ENCODE results near the gene NTRK3. TPM values are rescaled to one million over a fixed set of nuclear protein-coding genes. Genes with fewer than 3 reads are reported as not detected.

The NTRK3 gene
- total RNA-seq, 6 experiments from 2014 or later: 0.02 TPM; not detected in 5

GRCh38 chr15:88166082-88166993 is 90.2 kb downstream of the NTRK3 start:
- no peaks in the 10 kb centered on the region for H3K4me1 Mint-ChIP-seq (ENCODE audit: low read depth)
- peaks cover 29% of the 10 kb centered on the region for H3K9me3 Mint-ChIP-seq
- no peak overlapping the region for H3K27ac Mint-ChIP-seq
- TF ChIP-seq CTCF (IDR thresholded peaks at IDR 0.05): no peak
- no peak overlapping the region for H3K4me3 Mint-ChIP-seq
- no peaks in the 10 kb centered on the region for H3K27me3 Mint-ChIP-seq (ENCODE audit: insufficient read depth)
- H3K36me3 Mint-ChIP-seq (ENCODE audit: low read depth): no peaks in the 10 kb centered on the region
- DNase-seq: no peak

- H3K4me3 Mint-ChIP-seq: no peak overlapping the region
- no peak for TF ChIP-seq CTCF (IDR thresholded peaks at IDR 0.05)
- H3K9me3 Mint-ChIP-seq: peaks cover 34% of the 10 kb centered on the region
- DNase-seq: no peak
- H3K4me1 Mint-ChIP-seq (ENCODE audit: low read depth): no peaks in the 10 kb centered on the region
- peaks cover 5% of the 10 kb centered on the region; the same call in 1 of the 2 replicates for H3K36me3 Mint-ChIP-seq (ENCODE audit: low read depth)
- H3K27ac Mint-ChIP-seq: no peak overlapping the region
- no peaks in the 10 kb centered on the region for H3K27me3 Mint-ChIP-seq (ENCODE audit: insufficient read depth)
Measured at GRCh38 chr15:88161636-88162035, 94.9 kb downstream of the NTRK3 start.

- no peaks in the 10 kb centered on the region for H3K4me1 Mint-ChIP-seq (ENCODE audit: low read depth)
- H3K4me3 Mint-ChIP-seq: no peak overlapping the region
- H3K27ac Mint-ChIP-seq: no peak overlapping the region
- peaks cover 48% of the 10 kb centered on the region for H3K9me3 Mint-ChIP-seq
- H3K36me3 Mint-ChIP-seq (ENCODE audit: low read depth): peaks cover 9% of the 10 kb centered on the region
- no peak for TF ChIP-seq CTCF (IDR thresholded peaks at IDR 0.05)
- DNase-seq: no peak
- no peaks in the 10 kb centered on the region; the same call in 1 of the 2 replicates for H3K27me3 Mint-ChIP-seq (ENCODE audit: insufficient read depth)
Measured at GRCh38 chr15:88155310-88155709, 101.2 kb downstream of the NTRK3 start.

GRCh38 chr15:88152672-88153071 is 103.9 kb downstream of the NTRK3 start:
- Mint-ChIP-seq H3K36me3 (ENCODE audit: low read depth) (peaks cover 9% of the 10 kb centered on the region), H3K9me3 (peaks cover 53% of the 10 kb centered on the region), H3K27me3 (ENCODE audit: insufficient read depth) (no peaks in the 10 kb centered on the region; the same call in 1 of the 2 replicates), H3K4me3 (no peak overlapping the region), H3K27ac (no peak overlapping the region), H3K4me1 (ENCODE audit: low read depth) (no peaks in the 10 kb centered on the region)
- no peak for DNase-seq
- TF ChIP-seq CTCF (IDR thresholded peaks at IDR 0.05): no peak

- Mint-ChIP-seq H3K27ac (no peak overlapping the region), H3K4me1 (ENCODE audit: low read depth) (no peaks in the 10 kb centered on the region), H3K4me3 (no peak overlapping the region), H3K36me3 (ENCODE audit: low read depth) (no peaks in the 10 kb centered on the region), H3K9me3 (peaks cover 38% of the 10 kb centered on the region), H3K27me3 (ENCODE audit: insufficient read depth) (peaks cover 2% of the 10 kb centered on the region)
- DNase-seq: no peak
- TF ChIP-seq CTCF (IDR thresholded peaks at IDR 0.05): no peak
Measured at GRCh38 chr15:88147760-88148159, 108.8 kb downstream of the NTRK3 start.

All from HFFc6 (cell line).